Measurements from ENCODE around the gene PCID2.
A peak's percentile ranks its signal among the peaks of the same experiment; 100 is the strongest.

The PCID2 gene

DNA sequence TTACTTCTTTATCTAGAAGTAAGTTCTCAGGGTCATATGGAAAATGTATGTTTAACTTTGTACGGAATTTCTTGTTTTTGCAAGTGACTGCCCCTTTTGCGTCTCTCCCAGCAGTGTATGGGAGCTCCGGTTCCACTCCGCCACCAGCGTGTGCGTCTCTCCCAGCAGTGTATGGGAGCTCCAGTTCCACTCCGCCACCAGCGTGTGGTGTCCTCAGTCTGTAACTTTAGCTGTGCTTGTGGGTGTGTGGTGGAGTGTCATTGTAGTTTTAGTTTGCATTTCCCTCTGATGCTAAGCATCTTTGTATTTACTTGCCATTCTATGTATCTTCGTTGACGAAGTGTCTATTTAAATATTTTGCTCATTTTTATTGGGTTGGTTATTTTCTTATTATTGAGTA is 3.3 kb upstream of the PCID2 start:
- 98% methylated on average over 10 of the region's 10 CpGs for WGBS
- H3K9me3 ChIP-seq (ENCODE audit: control insufficient read depth, low read length): no peaks in the 10 kb centered on the region
- no peak overlapping the region for H2AK5ac ChIP-seq (ENCODE audit: low read length, severe bottlenecking)
- H3K4ac ChIP-seq (ENCODE audit: low read depth in 1 of 2, low read length in 2 of 2): no peak overlapping the region
- no peak overlapping the region for H2BK5ac ChIP-seq (ENCODE audit: low read depth, low read length, poor library complexity, severe bottlenecking)
- H3K9ac ChIP-seq (ENCODE audit: low read length): no peak overlapping the region
- peaks cover 8 to 37% of the 10 kb centered on the region in 2 experiments for H3K36me3 ChIP-seq (ENCODE audit: control insufficient read depth in 1 of 2, insufficient read depth in 2 of 2, low read depth in 1 of 2, low read length in 2 of 2)
- no peak overlapping the region for H3K4me2 ChIP-seq (ENCODE audit: low read length, poor library complexity, severe bottlenecking)
- peaks cover 20% of the 10 kb centered on the region for H3K4me1 ChIP-seq (ENCODE audit: control insufficient read depth, insufficient read depth, low read depth, low read length)
- no peak overlapping the region for H3K14ac ChIP-seq (ENCODE audit: low read length in 2 of 2)
- no peak overlapping the region for H3K27ac ChIP-seq (ENCODE audit: low read length, poor library complexity, severe bottlenecking)
- H2BK120ac ChIP-seq (ENCODE audit: low read depth, low read length): no peak overlapping the region
- H3K79me1 ChIP-seq (replicated peaks; ENCODE audit: low read length, poor library complexity, severe bottlenecking): peaks cover 3% of the 10 kb centered on the region
- H2AFZ ChIP-seq (ENCODE audit: low read depth, low read length): no peak overlapping the region
- no peak overlapping the region for H4K91ac ChIP-seq (ENCODE audit: low read length)
- no peak overlapping the region for H2BK12ac ChIP-seq (ENCODE audit: low read length in 2 of 2)
- H3K23ac ChIP-seq (ENCODE audit: low read length in 2 of 2): no peak overlapping the region
- no peak overlapping the region for H3K4me3 ChIP-seq (ENCODE audit: insufficient read depth in 1 of 2, low read depth in 1 of 2, low read length in 2 of 2)
- no peak overlapping the region for H4K8ac ChIP-seq (ENCODE audit: low read length)
- no peaks in the 10 kb centered on the region for H3K27me3 ChIP-seq (ENCODE audit: control insufficient read depth in 1 of 2, insufficient read depth in 1 of 2, low read length in 2 of 2)
- no peak overlapping the region for H2BK15ac ChIP-seq (ENCODE audit: low read depth, poor library complexity, severe bottlenecking)
- no peak for DNase-seq
- no peak overlapping the region for H3K18ac ChIP-seq (ENCODE audit: low read depth in 1 of 2, low read length in 2 of 2)

DNA sequence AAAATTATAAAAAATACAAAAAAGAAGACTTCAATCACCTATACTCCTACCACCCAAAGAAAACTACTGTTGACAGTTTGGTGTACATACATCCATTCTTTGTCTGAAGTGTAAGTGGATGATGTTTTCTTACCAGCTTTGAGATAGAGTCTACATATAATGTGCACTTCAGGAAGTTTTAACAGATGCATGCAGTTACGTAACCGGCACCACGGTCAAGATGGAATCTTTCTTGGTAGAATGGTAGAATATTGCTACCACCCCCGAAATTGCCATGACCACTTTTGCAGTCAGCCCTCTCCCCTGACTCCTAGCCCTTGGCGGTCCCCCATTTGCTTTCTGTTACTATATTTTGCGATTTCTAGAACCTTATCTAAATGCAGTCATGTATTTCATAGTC is 2.4 kb upstream of the PCID2 start:
- Histone ChIP-seq H3K36me3 (ENCODE audit: control insufficient read depth in 1 of 2, insufficient read depth in 2 of 2, low read depth in 1 of 2, low read length in 2 of 2) (peaks cover 8 to 45% of the 10 kb centered on the region in 2 experiments), H2BK12ac (ENCODE audit: low read length in 2 of 2) (no peak overlapping the region), H2AK5ac (ENCODE audit: low read length, severe bottlenecking) (no peak overlapping the region), H3K9me3 (ENCODE audit: control insufficient read depth, low read length) (no peaks in the 10 kb centered on the region), H2BK5ac (ENCODE audit: low read depth, low read length, poor library complexity, severe bottlenecking) (no peak overlapping the region), H3K9ac (ENCODE audit: low read length) (peak overlapping the region; percentile 90), H3K4me1 (ENCODE audit: control insufficient read depth, insufficient read depth, low read depth, low read length) (peaks cover 16% of the 10 kb centered on the region), H2BK120ac (ENCODE audit: low read depth, low read length) (no peak overlapping the region), H3K4me2 (ENCODE audit: low read length, poor library complexity, severe bottlenecking) (peak overlapping the region; percentile 1), H3K27me3 (ENCODE audit: control insufficient read depth in 1 of 2, insufficient read depth in 1 of 2, low read length in 2 of 2) (no peaks in the 10 kb centered on the region), H3K79me1 (replicated peaks; ENCODE audit: low read length, poor library complexity, severe bottlenecking) (peaks cover 5% of the 10 kb centered on the region), H3K4ac (ENCODE audit: low read depth in 1 of 2, low read length in 2 of 2) (no peak overlapping the region), H4K8ac (ENCODE audit: low read length) (no peak overlapping the region), H3K23ac (ENCODE audit: low read length in 2 of 2) (no peak overlapping the region), H3K27ac (ENCODE audit: low read length, poor library complexity, severe bottlenecking) (no peak overlapping the region), H4K91ac (ENCODE audit: low read length) (no peak overlapping the region), H2AFZ (ENCODE audit: low read depth, low read length) (no peak overlapping the region), H3K18ac (ENCODE audit: low read depth in 1 of 2, low read length in 2 of 2) (no peak overlapping the region), H3K14ac (ENCODE audit: low read length in 2 of 2) (no peak overlapping the region), H2BK15ac (ENCODE audit: low read depth, poor library complexity, severe bottlenecking) (no peak overlapping the region), H3K4me3 (ENCODE audit: insufficient read depth in 1 of 2, low read depth in 1 of 2, low read length in 2 of 2) (peak overlapping the region in 1 of 2 experiments; percentile 85)
- 94% methylated on average over 4 of the region's 6 CpGs for WGBS
- no peak for DNase-seq

DNA sequence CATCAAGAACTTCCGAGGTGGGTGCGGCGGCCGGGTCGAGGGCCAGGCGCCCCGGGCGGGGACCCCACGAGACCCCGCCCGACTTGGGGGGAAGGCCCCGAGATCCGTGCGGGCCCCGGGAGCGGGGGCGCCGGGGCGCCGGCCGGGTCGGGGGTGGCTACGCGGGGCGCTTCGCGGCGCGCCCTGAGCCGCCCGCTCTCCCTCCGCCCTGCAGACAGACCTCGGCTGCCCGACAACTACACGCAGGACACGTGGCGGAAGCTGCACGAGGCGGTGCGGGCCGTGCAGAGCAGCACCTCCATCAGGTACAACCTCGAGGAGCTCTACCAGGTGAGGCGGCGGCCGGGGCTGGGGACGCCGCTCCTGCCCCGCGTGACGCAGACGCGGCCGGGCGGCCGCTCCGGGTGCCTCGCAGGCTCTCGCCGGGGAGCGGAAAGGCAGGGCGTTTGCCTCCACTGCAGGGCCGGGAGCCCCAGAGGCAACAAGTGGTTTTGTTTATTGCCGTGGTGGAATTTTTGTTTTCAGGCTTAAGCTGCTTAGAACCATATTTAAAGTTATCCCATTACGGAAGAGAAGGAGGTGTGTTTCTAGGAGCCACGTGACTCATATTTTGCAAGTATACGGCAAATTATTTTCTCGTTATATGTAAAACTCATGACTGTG is 1.4 kb upstream of the PCID2 start:
- H3K4me2 ChIP-seq (ENCODE audit: low read length, poor library complexity, severe bottlenecking): peak overlapping the region; percentile 74
- no peak overlapping the region for H3K27ac ChIP-seq (ENCODE audit: low read length, poor library complexity, severe bottlenecking)
- H3K4me1 ChIP-seq (ENCODE audit: control insufficient read depth, insufficient read depth, low read depth, low read length): peaks cover 7% of the 10 kb centered on the region
- peak overlapping the region in 1 of 2 experiments; percentile 65 for H3K4ac ChIP-seq (ENCODE audit: low read depth in 1 of 2, low read length in 2 of 2)
- H3K9ac ChIP-seq (ENCODE audit: low read length): peak overlapping the region; percentile 90
- no peaks in the 10 kb centered on the region for H3K27me3 ChIP-seq (ENCODE audit: control insufficient read depth in 1 of 2, insufficient read depth in 1 of 2, low read length in 2 of 2)
- peak overlapping the region in 1 of 2 experiments; percentile 98 for H3K14ac ChIP-seq (ENCODE audit: low read length in 2 of 2)
- H3K79me1 ChIP-seq (replicated peaks; ENCODE audit: low read length, poor library complexity, severe bottlenecking): peaks cover 5% of the 10 kb centered on the region
- peak overlapping the region in 1 of 2 experiments; percentile 21 for H2BK12ac ChIP-seq (ENCODE audit: low read length in 2 of 2)
- peak overlapping the region; percentile 36 for H4K91ac ChIP-seq (ENCODE audit: low read length)
- peak overlapping the region; percentile 46 for H2AFZ ChIP-seq (ENCODE audit: low read depth, low read length)
- H3K18ac ChIP-seq (ENCODE audit: low read depth in 1 of 2, low read length in 2 of 2): peak overlapping the region; percentile 26 to 94
- H2AK5ac ChIP-seq (ENCODE audit: low read length, severe bottlenecking): no peak overlapping the region
- H3K36me3 ChIP-seq (ENCODE audit: control insufficient read depth in 1 of 2, insufficient read depth in 2 of 2, low read depth in 1 of 2, low read length in 2 of 2): peaks cover 6 to 46% of the 10 kb centered on the region in 2 experiments
- DNase-seq: peak; percentile 82
- H2BK120ac ChIP-seq (ENCODE audit: low read depth, low read length): peak overlapping the region; percentile 97
- H2BK15ac ChIP-seq (ENCODE audit: low read depth, poor library complexity, severe bottlenecking): peak overlapping the region; percentile 95
- under 1% methylated on average over 40 of the region's 67 CpGs for WGBS
- peak overlapping the region; percentile 53 for H2BK5ac ChIP-seq (ENCODE audit: low read depth, low read length, poor library complexity, severe bottlenecking)
- H3K9me3 ChIP-seq (ENCODE audit: control insufficient read depth, low read length): no peaks in the 10 kb centered on the region
- peak overlapping the region; percentile 85 to 95 for H3K4me3 ChIP-seq (ENCODE audit: insufficient read depth in 1 of 2, low read depth in 1 of 2, low read length in 2 of 2)
- H3K23ac ChIP-seq (ENCODE audit: low read length in 2 of 2): peak overlapping the region in 1 of 2 experiments; percentile 34
- peak overlapping the region; percentile 12 for H4K8ac ChIP-seq (ENCODE audit: low read length)

DNA sequence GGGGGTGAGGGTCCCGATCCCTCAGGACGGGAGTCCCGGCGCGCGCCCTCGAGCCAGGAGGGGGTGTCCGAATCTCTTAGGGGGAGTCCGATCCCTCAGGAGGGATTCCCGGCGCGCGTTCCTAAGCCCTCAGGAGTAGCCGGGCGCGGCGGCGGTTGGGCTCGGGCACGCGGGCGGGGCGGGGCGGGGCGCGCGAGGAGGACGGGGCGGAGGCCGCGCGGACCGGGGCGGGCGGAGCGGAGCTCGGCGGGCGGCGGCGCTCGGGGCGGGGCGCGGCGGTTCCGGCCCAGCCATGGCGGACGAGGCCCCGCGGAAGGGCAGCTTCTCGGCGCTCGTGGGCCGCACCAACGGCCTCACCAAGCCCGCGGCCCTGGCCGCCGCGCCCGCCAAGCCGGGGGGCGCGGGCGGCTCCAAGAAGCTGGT is 878 bp upstream of the PCID2 start, which contains the start of gene CUL4A:
Gene CUL4A, plus strand, starts transcription at position 278 of the 423 bp plus-strand sequence. Its CDS starts 15 bp downstream, at position 293.
- Histone ChIP-seq H3K14ac (ENCODE audit: low read length in 2 of 2) (peak within 1 kb of the TSS in 1 of 2 experiments; percentile 98), H4K91ac (ENCODE audit: low read length) (peak within 1 kb of the TSS; percentile 97), H3K9ac (ENCODE audit: low read length) (peak within 1 kb of the TSS; percentile 98), H3K36me3 (ENCODE audit: control insufficient read depth in 1 of 2, insufficient read depth in 2 of 2, low read depth in 1 of 2, low read length in 2 of 2) (peaks cover 9 to 44% of the 10 kb centered on the region in 2 experiments), H3K27ac (ENCODE audit: low read length, poor library complexity, severe bottlenecking) (peak within 1 kb of the TSS; percentile 95), H3K4me1 (ENCODE audit: control insufficient read depth, insufficient read depth, low read depth, low read length) (peaks cover 7% of the 10 kb centered on the region), H3K4me2 (ENCODE audit: low read length, poor library complexity, severe bottlenecking) (peak within 1 kb of the TSS; percentile 87), H3K27me3 (ENCODE audit: control insufficient read depth in 1 of 2, insufficient read depth in 1 of 2, low read length in 2 of 2) (no peaks in the 10 kb centered on the region), H2BK120ac (ENCODE audit: low read depth, low read length) (peak within 1 kb of the TSS; percentile 97), H3K9me3 (ENCODE audit: control insufficient read depth, low read length) (no peaks in the 10 kb centered on the region), H2AK5ac (ENCODE audit: low read length, severe bottlenecking) (peak within 1 kb of the TSS; percentile 74), H2BK12ac (ENCODE audit: low read length in 2 of 2) (peak within 1 kb of the TSS; percentile 24 to 91), H3K23ac (ENCODE audit: low read length in 2 of 2) (peak within 1 kb of the TSS; percentile 42 to 97), H2AFZ (ENCODE audit: low read depth, low read length) (peak within 1 kb of the TSS; percentile 90), H3K4me3 (ENCODE audit: insufficient read depth in 1 of 2, low read depth in 1 of 2, low read length in 2 of 2) (peak within 1 kb of the TSS; percentile 95 to 98), H2BK15ac (ENCODE audit: low read depth, poor library complexity, severe bottlenecking) (peak within 1 kb of the TSS; percentile 100), H4K8ac (ENCODE audit: low read length) (peak within 1 kb of the TSS; percentile 100), H3K4ac (ENCODE audit: low read depth in 1 of 2, low read length in 2 of 2) (peak within 1 kb of the TSS; percentile 99 to 100), H2BK5ac (ENCODE audit: low read depth, low read length, poor library complexity, severe bottlenecking) (peak within 1 kb of the TSS; percentile 100), H3K18ac (ENCODE audit: low read depth in 1 of 2, low read length in 2 of 2) (peak within 1 kb of the TSS; percentile 96 to 98), H3K79me1 (replicated peaks; ENCODE audit: low read length, poor library complexity, severe bottlenecking) (peaks cover 7% of the 10 kb centered on the region)
- WGBS: 0% methylated on average over 29 of the region's 66 CpGs
- DNase-seq: peak; percentile 84

All from mesenchymal stem cell (in vitro differentiated cells and primary cell).